Epithelial cell of proximal tubule (primary cell): ENCODE measurements around the gene SF3A1. TPM values are rescaled to one million over a fixed set of nuclear protein-coding genes. Genes with fewer than 3 reads are reported as not detected.

ENCODE experiments used
- DNase-seq: peaks from one replicate; pipeline ENCODE4 v3.0.0-alpha.2; 2011; ENCODE audit warnings: low read depth
- H3K4me3 ChIP-seq: 2 replicates; pipeline ENCODE4 v1.5.1; 2011; ENCODE audit warnings: low read depth, mild to moderate bottlenecking, low read length
- CTCF ChIP-seq: conservative IDR thresholded peaks from 2 replicates; pipeline ENCODE4 v1.5.1; 2012; ENCODE audit warnings: low read depth, mild to moderate bottlenecking, low read length
- total RNA-seq: library from RNA; depleted of rRNA; stranded (reverse); fragments of >200 nt; gene quantifications from 2 replicates; pipeline ENCODE4 v1.2.3, GENCODE V29; 2015

SF3A1 gene
- total RNA-seq, 1 donor from 2014 or later: 42.6 TPM

DNA sequence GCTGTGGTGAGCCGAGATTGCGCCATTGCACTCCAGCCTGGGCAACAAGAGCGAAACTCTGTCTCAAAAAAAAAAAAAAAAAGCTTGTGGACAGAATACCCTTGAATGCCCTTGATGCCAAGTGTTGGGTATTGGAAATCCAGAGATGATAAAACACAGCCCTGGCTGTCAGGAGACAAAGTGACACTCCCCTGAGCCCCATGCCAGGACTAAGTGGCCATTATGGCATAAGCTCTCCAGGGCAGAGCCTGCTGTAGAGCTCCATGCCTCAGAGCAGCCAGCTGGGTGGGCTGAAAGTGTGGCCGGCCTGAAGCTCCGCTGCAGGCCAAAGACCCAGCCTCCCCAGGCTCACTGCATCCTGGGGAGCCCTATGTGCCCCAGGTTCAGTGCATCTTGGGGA is 25.6 kb upstream of the SF3A1 start:
- no peak for DNase-seq
- no peak for TF ChIP-seq CTCF
- H3K4me3 ChIP-seq: no peak overlapping the region

DNA sequence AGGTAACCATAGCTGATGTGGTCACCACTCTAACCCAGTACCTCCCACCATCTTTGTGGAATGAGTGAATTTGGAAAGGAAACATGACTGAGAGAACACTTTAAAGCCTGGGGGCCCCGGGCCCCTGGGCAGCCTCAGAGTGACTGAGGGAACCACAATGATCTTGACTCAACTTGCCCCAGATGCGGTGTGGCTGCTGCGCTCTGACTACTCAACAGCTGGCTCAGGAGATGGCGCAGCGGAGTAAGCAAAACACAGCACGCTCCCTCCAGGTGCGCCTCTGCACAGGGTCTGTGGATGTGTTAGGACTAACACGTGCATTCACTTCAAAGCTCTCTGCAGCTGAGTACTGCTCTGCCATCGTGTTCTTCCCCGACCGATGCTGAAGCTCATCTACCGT is 24.6 kb upstream of the SF3A1 start:
- TF ChIP-seq CTCF: no peak
- H3K4me3 ChIP-seq: no peak overlapping the region
- no peak for DNase-seq

GRCh38 chr22:30380011-30380410 is 23.3 kb upstream of the SF3A1 start:
- DNase-seq: no peak
- TF ChIP-seq CTCF: no peak
- no peak overlapping the region for H3K4me3 ChIP-seq

DNA sequence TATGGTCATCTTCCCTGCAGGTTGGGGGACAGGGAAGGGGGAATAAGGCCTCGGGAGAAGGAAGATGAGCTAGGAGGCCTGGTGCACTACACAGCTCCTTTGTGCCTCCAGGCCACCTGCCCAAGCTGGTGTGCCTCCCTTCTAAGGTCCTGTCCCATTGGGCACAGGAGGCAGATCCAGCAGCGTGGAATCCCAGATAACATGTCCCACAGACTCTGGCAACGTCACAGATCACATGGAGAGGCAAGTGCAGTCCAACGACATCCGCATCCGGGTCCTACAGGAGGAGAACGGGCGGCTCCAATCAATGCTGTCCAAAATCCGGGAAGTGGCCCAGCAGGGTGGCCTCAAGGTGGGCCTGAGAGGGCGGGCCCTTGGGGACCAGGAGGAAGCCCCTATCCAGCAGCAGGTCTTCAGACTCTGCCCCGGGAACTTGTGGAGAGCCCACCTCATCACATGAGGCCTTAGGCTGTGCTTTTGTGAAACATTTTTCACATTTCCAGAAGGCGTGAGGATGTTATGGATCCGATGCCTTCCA is 18.7 kb upstream of the SF3A1 start:
- H3K4me3 ChIP-seq: no peak overlapping the region
- TF ChIP-seq CTCF: no peak
- DNase-seq: no peak

GRCh38 chr22:30373331-30374325 is 16.9 kb upstream of the SF3A1 start:
- H3K4me3 ChIP-seq: no peak overlapping the region
- DNase-seq: no peak
- TF ChIP-seq CTCF: no peak

DNA sequence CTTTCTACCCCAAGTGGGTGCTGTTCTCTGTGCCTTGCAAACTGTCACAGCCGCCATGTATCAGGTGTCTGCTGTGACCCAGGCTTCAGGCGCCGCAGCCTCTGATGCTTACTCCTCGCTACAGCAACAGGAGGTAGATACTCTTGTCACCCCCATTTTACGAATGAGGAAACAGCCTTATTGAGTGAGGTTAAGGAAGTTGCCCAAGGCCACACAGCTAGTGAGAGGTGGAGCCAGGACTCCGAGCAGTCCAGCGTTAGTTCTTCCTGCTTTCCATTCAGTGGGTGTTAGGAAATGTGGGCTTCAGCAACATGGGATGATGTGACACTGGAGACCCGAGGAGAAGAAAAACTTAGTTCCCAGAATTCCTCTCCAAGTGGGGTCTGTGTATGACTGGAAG is 16.2 kb upstream of the SF3A1 start:
- H3K4me3 ChIP-seq: no peak overlapping the region
- TF ChIP-seq CTCF: no peak
- DNase-seq: no peak
